DMS79 (cell line): ENCODE results near the gene LRFN3.
"Not testable (repeated sequence)": the region's sequence is repeated elsewhere in the genome, so short reads cannot be mapped to it uniquely, and the experiment has no call there.

Source experiments
- DNase-seq: peaks from one replicate; lab custom pipeline; 2025; lab: John Stamatoyannopoulos, UW

The LRFN3 gene

DNA sequence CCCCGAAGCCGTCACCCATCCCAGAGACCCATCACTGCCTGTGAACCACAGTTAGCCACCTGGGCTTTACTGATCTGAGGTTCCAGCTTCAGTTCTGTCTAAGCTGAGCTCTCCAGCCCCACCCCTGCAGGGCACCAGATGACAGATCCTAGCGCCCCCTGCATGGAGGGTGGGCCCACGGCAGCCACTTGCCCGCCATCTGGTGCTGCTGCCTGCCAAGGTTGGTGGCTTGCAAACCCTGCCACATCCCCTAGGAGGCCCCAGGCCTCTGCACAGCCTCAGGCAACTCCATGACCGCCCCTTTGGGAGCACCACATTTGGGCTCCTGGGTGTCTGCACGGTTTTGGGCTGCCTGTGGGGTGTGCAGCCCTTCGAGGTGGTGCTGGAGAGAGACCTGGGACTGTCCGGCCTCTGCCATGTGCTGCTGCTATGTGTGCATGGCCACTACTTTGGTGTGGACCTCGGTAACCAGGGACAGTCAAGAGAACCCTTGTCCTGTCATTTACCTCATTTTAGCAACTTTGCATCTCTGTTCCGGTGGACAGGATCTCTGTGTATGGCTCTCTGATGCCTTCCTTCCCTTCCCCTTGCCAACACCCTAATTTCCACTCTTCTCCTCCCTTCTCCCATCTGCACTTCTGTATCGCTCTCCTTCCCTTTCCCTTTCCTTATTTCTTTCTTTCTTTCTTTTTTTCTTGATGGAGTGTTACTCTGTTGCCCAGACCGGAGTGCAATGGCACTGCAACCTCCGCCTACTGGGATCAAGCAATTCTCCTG lies 41.5 kb downstream of the LRFN3 start:
- DNase-seq: no peak

GRCh38 chr19:35978271-35978670 lies 42.1 kb downstream of the LRFN3 start:
- no peak for DNase-seq

DNA sequence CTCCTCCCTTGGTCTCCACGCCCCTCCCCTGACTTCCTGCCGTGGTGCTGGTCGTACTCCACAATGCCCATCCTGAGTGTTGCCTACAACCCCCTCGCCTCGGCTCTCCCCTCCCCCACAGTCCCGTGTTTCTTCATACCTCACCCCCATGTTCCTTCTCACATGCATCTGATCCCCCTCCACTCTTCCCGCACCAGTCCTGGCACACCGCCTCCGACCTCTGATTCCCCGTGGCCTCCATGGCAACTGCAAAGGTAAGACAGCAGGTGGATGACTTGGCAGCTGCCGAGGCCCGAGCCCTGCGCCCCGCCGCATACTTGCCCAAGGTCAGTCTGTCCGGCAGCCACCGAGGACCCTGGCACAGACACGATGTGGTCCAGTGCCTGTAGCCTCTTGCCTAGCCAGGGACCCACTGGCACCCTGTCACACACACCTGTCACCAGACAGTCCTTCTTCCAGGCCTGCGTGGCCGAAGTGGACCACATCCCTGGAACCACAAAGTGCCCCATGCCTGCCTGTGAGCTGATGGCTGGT lies 42.7 kb downstream of the LRFN3 start:
- no peak for DNase-seq

DNA sequence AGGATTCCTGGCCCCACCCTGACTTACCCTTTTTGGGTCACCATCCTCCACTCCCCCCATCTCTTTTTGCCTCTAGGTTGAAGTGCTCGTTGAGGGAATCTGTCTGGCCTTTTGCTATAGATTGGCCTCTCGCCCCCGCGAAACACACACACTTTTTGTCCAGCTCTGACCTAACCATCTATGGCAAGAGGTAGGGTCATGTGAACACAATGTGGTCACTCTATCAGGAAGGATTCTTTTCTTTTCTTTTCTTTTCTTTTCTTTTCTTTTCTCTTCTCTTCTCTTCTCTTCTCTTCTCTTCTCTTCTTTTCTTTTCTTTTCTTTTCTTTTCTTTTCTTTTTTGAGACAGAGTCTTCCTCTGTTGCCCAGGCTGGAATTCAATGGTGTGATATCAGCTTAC lies 44.8 kb downstream of the LRFN3 start:
- not testable (repeated sequence) for DNase-seq

- DNase-seq: no peak
These were observed 47.0 kb downstream of the LRFN3 start for GRCh38 chr19:35983177-35983576.

GRCh38 chr19:35986111-35986510 lies 49.9 kb downstream of the LRFN3 start:
- no peak for DNase-seq

GRCh38 chr19:35986664-35987570 lies 50.7 kb downstream of the LRFN3 start:
- peak; percentile 31 for DNase-seq

- DNase-seq: no peak
These were observed 51.4 kb downstream of the LRFN3 start for GRCh38 chr19:35987571-35987896.

DNA sequence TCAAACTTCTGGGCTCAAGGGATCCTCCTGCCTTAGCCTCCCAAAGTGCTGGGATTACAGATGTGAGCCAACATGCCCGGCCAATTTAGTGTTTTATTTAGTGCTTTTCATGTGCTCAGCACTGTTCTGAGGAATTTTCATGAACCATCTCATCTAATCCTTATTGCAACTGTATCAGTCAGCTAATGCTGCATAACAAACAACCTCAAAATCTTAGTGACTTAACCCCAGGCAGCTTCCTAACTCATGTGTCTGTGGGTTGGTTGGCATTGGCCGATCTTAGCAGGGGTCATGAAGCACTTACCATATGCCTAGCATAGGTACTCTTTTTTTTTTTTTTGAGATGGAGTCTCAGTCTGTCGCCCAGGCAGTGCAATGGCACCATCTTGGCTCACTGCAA lies 52.6 kb downstream of the LRFN3 start:
- no peak for DNase-seq

- DNase-seq: no peak
These were observed 54.0 kb downstream of the LRFN3 start for GRCh38 chr19:35990156-35990555.

DNA sequence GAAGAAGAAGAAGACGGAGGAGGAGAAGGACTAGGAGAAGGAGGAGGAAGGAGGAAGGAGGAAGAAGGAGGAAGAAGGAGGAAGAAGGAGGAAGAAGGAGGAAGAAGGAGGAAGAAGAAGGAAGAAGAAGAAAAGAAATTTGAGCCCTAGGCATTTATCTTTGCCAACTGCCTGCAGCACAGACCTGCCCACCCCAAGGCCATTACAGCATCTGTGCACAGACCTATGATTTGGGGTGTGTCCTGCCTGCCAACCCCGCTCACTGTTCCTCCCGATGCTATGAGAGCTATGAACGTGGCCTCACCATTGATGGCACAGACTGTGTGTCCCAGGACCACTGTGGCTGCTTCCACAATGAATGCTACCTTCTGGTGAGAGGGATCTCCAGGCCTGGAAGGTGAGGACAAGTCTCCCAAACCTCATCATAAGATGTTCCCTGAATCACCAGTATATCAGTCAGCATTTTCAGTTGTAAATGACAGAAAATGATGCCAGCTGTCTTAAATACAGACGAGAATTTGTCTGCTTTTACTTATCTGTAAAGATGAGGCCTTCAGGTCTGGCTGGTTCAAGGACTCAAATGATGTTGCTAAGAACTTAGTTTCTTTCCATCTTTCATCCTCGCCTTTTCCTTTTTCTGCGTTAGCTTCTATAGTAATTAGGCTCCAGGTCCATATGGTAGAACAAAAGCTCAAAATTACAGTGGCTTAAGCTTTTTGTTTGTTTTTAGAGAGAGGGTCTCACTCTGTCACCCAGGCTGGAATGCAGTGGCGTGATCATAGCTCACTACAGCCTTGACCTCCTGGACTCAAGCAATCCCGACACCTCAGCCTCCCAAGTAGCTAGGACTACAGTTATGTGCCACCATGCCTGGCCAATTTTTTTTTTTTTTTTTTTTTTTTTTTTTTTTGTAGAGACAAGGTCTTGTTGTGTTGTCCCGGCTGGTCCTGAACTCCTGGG lies 54.9 kb downstream of the LRFN3 start:
- DNase-seq: no peak

DNA sequence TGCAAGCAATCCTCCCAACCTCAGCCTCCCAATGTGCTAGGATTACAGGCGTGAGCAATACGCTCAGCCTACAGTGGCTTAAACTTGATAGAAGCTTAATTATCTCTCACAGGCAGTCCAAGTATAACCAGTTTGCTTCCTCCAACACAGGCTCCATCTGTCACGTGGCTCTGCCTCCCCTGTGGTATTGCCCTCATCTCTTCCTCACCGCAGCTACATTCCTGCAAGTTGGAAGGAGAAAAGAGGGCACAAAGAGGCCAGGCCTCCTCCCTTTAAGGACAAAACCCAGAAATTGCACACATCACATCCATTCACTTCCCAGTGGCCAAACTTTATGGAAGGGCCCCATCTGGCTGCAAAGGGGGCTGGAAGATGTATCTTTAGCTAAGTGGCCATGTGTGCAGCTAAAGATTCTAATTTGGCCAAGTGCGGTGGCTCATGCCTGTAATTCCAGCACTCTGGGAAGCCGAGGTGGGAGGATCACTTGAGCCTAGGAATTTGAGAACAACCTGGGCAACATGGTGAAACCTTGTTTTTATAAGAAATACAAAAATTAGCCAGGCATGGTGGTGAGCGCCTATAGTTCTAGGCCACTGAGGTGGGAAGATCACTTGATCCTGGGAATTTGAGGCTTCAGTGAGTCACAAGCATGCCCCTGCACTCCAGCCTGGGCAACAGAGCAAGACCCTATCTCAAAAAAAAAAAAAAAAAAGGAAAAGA lies 55.7 kb downstream of the LRFN3 start:
- no peak for DNase-seq

DNA sequence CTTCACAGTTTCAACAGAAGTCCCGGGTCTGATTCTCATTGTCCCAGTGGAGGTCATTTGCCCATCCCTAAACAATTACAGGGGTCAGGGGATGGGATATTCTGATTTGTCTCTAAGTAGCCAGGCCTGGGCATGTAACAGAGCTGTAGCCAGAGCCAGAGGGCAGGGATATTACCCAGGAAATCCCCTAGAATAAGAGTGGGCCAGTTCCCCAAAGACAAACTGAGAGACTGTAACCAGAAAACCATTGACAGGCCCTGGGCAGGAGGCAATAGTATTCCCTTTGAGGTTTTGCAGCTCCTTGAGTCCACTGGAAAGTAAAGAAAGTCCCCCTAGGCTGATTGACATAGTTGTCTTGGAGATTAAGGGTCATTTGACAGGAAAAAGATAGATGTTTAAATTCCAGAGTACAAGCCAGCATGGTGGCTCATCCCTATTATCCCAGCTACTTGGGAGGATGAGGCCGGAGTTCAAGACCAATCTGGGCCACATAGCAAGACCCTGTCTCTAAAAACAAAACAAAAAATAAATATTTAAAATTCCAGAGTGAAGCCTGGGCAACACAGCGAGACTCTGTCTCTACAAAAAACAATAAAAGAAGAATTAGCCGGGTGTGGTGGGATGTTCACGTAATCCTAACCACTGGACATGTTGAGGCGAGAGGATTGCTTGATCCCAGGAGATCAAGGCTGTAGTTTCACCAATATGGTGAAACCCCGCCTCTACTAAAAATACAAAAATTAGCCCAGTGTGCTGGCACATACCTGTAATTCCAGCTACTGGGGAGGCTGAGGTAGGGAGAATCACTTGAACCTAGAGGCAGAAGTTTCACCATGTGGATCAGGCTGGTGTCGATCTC lies 57.0 kb downstream of the LRFN3 start:
- DNase-seq: no peak

GRCh38 chr19:35993923-35994598 lies 57.9 kb downstream of the LRFN3 start:
- DNase-seq: no peak
